ENCODE results near the gene SRGAP3. TPM values are rescaled to one million over a fixed set of nuclear protein-coding genes. Genes with fewer than 3 reads are reported as not detected.

Gene SRGAP3
- total and polyA plus RNA-seq, 8 donors, result 5.1 to 28.9 (median 22.4) TPM

GRCh38 chr3:9015250-9015649, 234.2 kb downstream of the SRGAP3 start:
- H3K27me3 ChIP-seq, result no peaks in the 10 kb centered on the region
- no peak overlapping the region for H3K4me3 ChIP-seq
- no peaks in the 10 kb centered on the region for H3K4me1 ChIP-seq
- no peaks in the 10 kb centered on the region for H3K9me3 ChIP-seq
- TF ChIP-seq, protein P1, sequence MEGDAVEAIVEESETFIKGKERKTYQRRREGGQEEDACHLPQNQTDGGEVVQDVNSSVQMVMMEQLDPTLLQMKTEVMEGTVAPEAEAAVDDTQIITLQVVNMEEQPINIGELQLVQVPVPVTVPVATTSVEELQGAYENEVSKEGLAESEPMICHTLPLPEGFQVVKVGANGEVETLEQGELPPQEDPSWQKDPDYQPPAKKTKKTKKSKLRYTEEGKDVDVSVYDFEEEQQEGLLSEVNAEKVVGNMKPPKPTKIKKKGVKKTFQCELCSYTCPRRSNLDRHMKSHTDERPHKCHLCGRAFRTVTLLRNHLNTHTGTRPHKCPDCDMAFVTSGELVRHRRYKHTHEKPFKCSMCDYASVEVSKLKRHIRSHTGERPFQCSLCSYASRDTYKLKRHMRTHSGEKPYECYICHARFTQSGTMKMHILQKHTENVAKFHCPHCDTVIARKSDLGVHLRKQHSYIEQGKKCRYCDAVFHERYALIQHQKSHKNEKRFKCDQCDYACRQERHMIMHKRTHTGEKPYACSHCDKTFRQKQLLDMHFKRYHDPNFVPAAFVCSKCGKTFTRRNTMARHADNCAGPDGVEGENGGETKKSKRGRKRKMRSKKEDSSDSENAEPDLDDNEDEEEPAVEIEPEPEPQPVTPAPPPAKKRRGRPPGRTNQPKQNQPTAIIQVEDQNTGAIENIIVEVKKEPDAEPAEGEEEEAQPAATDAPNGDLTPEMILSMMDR (IDR thresholded peaks at IDR 0.05), result no peak
- H3K36me3 ChIP-seq, result peaks cover 0 to 6% of the 10 kb centered on the region in 2 donors
- intact Hi-C loops (cut with DNase I), result no loop called here
- no peak for DNase-seq
- ATAC-seq, result no peak
- H3K27ac ChIP-seq, result no peak overlapping the region

DNA sequence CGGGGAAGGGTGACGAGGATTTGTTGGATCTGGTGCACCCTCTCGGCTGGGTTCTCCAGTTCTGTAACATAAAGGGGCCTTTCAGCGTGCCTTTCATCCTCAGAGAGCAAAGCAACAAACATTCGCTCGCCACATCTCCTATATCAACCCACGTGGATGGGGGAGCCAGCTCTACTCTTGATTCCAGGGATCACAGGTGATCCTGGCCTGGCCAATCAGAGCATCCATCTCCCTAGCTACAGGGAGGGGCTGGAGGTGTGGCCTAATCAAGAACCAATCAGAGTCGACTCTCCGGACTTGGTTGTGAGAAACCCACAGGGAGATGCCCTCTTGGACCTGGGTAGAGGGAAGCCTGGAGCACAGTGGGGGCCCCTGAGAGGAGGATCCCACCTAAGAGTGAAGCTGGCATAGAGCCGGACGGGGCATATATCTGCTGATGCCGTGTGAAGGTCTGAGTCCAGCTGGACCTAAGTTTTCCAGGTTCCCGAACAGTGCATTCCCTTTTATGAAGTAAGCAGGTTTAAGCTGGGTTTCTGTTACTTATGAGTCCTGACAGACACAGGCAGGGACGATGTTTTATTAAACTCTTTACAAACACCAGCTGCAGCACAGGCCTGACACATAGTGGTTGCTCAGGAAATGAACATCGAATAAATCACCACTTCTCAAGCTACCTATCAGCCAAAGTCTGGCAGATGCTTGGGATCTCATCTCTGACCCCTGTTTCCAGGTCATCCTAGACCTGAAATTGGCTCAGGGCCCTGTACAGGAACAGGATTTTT, 235.5 kb downstream of the SRGAP3 start:
- TF ChIP-seq, protein P1 (IDR thresholded peaks at IDR 0.05), result no peak
- Histone ChIP-seq H3K4me3 (no peak overlapping the region), H3K36me3 (peaks cover 0 to 6% of the 10 kb centered on the region in 2 donors), H3K27me3 (no peaks in the 10 kb centered on the region), H3K9me3 (no peaks in the 10 kb centered on the region), H3K4me1 (no peaks in the 10 kb centered on the region), H3K27ac (no peak overlapping the region)
- ATAC-seq (no peak), DNase-seq (no peak)
- intact Hi-C loops (cut with DNase I), result no loop called here

GRCh38 chr3:9012521-9012920, 236.9 kb downstream of the SRGAP3 start:
- Histone ChIP-seq H3K27ac (no peak overlapping the region), H3K4me3 (no peak overlapping the region), H3K36me3 (peaks cover 0 to 6% of the 10 kb centered on the region in 2 donors), H3K9me3 (no peaks in the 10 kb centered on the region), H3K4me1 (no peaks in the 10 kb centered on the region), H3K27me3 (no peaks in the 10 kb centered on the region)
- DNase-seq (no peak), ATAC-seq (no peak)
- TF ChIP-seq, protein P1 (IDR thresholded peaks at IDR 0.05), result no peak
- intact Hi-C loops (cut with DNase I), result no loop called here

DNA sequence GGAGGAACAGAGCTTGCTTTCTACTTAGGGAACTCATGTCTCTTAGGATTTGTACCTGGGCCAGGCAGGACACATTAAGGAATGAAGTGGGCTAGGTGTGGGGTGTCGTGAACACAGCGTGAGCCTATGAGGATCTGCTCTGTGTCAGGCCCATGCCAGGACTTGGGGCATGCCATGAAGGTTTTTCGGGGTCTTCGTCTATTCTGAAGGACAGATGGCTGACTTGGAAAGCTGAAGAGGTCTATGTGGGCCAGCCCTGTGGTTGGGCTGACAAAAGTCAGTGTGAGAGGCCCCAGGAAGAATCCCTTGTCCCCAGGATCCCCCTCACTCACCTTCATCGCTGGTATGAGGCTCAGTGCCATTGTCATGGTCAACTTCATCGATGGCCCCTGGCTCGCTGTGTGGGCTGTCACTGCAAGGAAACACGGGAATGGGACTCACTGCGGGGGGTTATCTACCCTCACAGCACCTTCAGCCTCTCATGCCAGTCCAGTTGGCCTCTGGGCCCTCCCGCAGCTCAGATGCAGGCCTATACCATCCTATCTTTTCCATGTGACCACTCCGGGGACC, 239.4 kb downstream of the SRGAP3 start:
- intact Hi-C loops (cut with DNase I), result no loop called here
- TF ChIP-seq, protein P1 (IDR thresholded peaks at IDR 0.05), result no peak
- DNase-seq, result no peak
- no peak for ATAC-seq
- no peaks in the 10 kb centered on the region for H3K4me1 ChIP-seq
- no peak overlapping the region for H3K27ac ChIP-seq
- no peaks in the 10 kb centered on the region for H3K27me3 ChIP-seq
- no peaks in the 10 kb centered on the region for H3K9me3 ChIP-seq
- H3K4me3 ChIP-seq, result no peak overlapping the region
- peaks cover 0 to 6% of the 10 kb centered on the region in 2 donors for H3K36me3 ChIP-seq

GRCh38 chr3:9008550-9009255, 240.7 kb downstream of the SRGAP3 start:
- Histone ChIP-seq H3K27me3 (no peaks in the 10 kb centered on the region), H3K4me1 (no peaks in the 10 kb centered on the region), H3K4me3 (no peak overlapping the region), H3K27ac (no peak overlapping the region), H3K9me3 (no peaks in the 10 kb centered on the region), H3K36me3 (peaks cover 0 to 6% of the 10 kb centered on the region in 2 donors)
- ATAC-seq (no peak), DNase-seq (no peak)
- TF ChIP-seq, protein P1 (IDR thresholded peaks at IDR 0.05), result no peak
- intact Hi-C loops (cut with DNase I), result no loop called here
